Cardiac muscle cell (in vitro differentiated cells and primary cell): ENCODE results near the gene RALGPS2. TPM values are rescaled to one million over a fixed set of nuclear protein-coding genes. Genes with fewer than 3 reads are reported as not detected.

ENCODE experiments used
- DNase-seq, 2 donors: peaks; one replicate each; pipeline versions ENCODE4 v3.0.0 to v3.0.0-alpha.2; 2010 to 2017; ENCODE audit warnings: low read depth in 1 of 2, low spot score in 1 of 2
- H3K27ac ChIP-seq: fragments of 200-600 bp; sonication (generic); 2 replicates; pipeline ENCODE4 v1.5.1; 2016
- H3K27me3 ChIP-seq: fragments of 200-600 bp; sonication (generic); 2 replicates; pipeline ENCODE4 v1.6.0; 2016; ENCODE audit warnings: control low read depth
- H3K36me3 ChIP-seq: fragments of 200-600 bp; sonication (generic); 2 replicates; pipeline ENCODE4 v1.5.1; 2016; ENCODE audit warnings: control low read depth
- H3K4me1 ChIP-seq: fragments of 200-600 bp; sonication (generic); 2 replicates; pipeline ENCODE4 v1.8.1; 2017; ENCODE audit warnings: low read depth, mild to moderate bottlenecking, mixed run types
- H3K4me3 ChIP-seq: fragments of 200-600 bp; sonication (generic); 2 replicates; pipeline ENCODE4 v1.5.1; 2016; ENCODE audit warnings: mild to moderate bottlenecking
- H3K9me3 ChIP-seq: fragments of 200-600 bp; sonication (generic); 2 replicates; pipeline ENCODE4 v1.5.1; 2017; ENCODE audit warnings: low read depth, mild to moderate bottlenecking, control low read depth
- polyA plus RNA-seq: library from polyadenylated mRNA; unstranded; fragments of >200 nt; fragmentation: Nextera tagmentation; extraction: Ambion mirVana; gene quantifications from 2 replicates; pipeline ENCODE4 v1.2.1, GENCODE V29; 2016
- total RNA-seq: library from RNA; depleted of rRNA; stranded (reverse); fragments of >200 nt; gene quantifications from 2 replicates; pipeline ENCODE4 v1.2.3, GENCODE V29; 2016
- TF ChIP-seq, protein P1 (sequence below): IDR thresholded peaks from 2 replicates; pipeline ENCODE4 v1.5.1; 2012; ENCODE audit warnings: low read depth, mild to moderate bottlenecking, low read length

Gene RALGPS2
- total and polyA plus RNA-seq, 2 experiments from 2014 or later = 10.3 to 27.3 TPM

DNA sequence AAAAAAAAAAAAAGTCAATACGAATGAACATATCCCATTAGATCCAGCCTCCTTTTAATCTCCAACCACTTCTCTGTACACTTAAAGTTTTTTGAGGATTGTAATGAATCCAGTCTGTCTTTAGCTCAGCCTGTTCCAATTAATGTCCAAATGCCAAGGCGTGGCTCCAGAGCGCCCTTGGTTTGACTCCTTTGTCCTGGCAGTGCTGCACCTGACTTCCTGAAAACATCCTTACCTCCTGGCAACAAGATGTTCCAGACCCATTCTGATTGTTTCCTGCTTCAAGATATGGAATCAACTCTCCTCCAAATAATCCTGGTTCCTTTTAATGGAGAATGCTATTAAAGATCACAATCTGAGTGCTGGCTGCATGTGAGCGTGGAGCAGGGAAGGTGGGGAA is 226.6 kb downstream of the RALGPS2 start:
- DNase-seq = no peak
- no peaks in the 10 kb centered on the region for H3K36me3 ChIP-seq

DNA sequence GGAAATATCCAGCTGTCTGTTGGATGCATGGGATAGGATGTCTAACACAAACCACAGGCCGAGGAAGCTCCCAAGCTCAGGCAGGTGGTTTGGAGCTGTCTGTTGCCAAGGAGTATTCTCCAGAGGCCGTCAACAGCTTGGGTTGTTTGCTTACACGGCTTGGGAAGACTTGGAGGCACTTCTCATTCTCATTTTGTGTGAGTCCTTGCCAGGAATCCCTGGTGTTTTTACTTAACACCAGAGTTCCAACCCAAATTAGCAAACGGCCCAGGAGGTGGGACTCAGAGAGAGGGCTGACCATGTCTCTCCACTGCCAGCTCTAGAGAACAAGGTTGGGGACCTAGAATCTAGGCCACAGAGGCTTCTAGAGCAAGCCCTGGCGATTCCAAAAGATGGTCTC is 228.0 kb downstream of the RALGPS2 start:
- Histone ChIP-seq H3K4me3 (no peak overlapping the region), H3K9me3 (no peaks in the 10 kb centered on the region), H3K36me3 (no peaks in the 10 kb centered on the region), H3K4me1 (no peaks in the 10 kb centered on the region), H3K27me3 (no peaks in the 10 kb centered on the region), H3K27ac (no peak overlapping the region)
- TF ChIP-seq, protein P1, sequence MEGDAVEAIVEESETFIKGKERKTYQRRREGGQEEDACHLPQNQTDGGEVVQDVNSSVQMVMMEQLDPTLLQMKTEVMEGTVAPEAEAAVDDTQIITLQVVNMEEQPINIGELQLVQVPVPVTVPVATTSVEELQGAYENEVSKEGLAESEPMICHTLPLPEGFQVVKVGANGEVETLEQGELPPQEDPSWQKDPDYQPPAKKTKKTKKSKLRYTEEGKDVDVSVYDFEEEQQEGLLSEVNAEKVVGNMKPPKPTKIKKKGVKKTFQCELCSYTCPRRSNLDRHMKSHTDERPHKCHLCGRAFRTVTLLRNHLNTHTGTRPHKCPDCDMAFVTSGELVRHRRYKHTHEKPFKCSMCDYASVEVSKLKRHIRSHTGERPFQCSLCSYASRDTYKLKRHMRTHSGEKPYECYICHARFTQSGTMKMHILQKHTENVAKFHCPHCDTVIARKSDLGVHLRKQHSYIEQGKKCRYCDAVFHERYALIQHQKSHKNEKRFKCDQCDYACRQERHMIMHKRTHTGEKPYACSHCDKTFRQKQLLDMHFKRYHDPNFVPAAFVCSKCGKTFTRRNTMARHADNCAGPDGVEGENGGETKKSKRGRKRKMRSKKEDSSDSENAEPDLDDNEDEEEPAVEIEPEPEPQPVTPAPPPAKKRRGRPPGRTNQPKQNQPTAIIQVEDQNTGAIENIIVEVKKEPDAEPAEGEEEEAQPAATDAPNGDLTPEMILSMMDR = no peak
- DNase-seq = no peak

More for the DNA sequence above, 226.6 kb downstream of the RALGPS2 start:
- Histone ChIP-seq H3K9me3 (no peaks in the 10 kb centered on the region), H3K4me1 (no peaks in the 10 kb centered on the region), H3K4me3 (no peak overlapping the region), H3K27me3 (no peaks in the 10 kb centered on the region), H3K27ac (no peak overlapping the region)
- TF ChIP-seq, protein P1 = no peak

DNA sequence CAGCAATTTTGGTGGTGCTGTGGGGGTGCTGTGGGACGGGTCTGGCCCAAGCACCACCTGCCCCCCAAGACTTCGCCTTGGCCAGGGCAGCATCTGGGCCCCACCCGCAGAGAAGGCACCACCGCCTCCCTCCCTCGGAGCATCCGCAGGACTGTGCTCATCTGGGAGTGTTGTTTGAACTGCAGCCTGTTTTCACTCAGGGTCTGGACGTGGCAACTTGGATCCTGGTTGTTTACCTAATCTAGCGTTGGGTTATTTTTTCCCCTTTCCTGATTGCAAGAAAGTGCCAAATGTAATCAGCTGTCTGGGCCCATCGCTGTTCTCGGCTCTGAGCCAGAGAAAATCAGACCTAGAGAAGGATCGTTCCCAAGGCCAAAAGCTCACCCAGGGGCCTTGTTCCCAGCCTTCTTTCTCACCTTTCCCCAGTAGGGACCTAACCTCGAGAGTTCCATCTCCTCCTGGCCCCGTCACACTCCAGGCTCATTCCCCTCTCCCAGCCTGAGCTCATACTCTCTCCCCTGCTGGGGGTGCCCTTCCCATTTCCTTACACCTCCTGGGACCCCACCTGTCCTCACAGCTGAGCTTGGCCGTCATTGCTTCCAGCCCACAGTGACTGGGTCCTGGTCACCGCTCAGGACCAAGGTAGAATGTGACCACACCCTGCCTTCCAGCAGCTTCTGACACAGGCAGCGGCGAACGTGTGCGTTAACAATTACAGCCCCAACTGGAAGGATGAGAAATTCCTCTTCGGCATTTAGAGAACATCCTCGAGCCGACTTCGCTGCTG is 228.7 kb downstream of the RALGPS2 start:
- Histone ChIP-seq H3K9me3 (no peaks in the 10 kb centered on the region), H3K36me3 (no peaks in the 10 kb centered on the region), H3K4me1 (no peaks in the 10 kb centered on the region), H3K27me3 (no peaks in the 10 kb centered on the region), H3K27ac (no peak overlapping the region), H3K4me3 (no peak overlapping the region)
- TF ChIP-seq, protein P1 = no peak
- DNase-seq = no peak

DNA sequence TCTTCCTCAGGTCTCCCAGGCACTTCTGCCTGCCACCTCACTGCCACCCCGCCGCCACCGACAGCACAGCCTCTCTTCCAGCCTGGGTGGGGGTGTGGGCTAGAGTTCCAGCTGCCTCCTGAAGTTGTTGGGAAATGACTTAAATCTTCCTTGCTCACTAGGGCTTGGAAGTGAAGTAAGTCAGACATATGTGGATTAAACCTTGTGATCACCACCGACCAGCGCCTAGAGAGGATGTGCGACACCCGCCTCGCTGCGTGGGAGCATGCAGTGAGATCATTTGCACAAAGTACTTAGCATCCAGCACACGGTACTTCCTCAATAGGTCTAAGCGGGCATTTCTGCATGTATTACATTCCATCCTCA is 229.3 kb downstream of the RALGPS2 start:
- no peak overlapping the region for H3K4me3 ChIP-seq
- no peaks in the 10 kb centered on the region for H3K4me1 ChIP-seq
- no peaks in the 10 kb centered on the region for H3K9me3 ChIP-seq
- TF ChIP-seq, protein P1 = no peak
- H3K36me3 ChIP-seq = no peaks in the 10 kb centered on the region
- no peak overlapping the region for H3K27ac ChIP-seq
- no peak for DNase-seq
- no peaks in the 10 kb centered on the region for H3K27me3 ChIP-seq

DNA sequence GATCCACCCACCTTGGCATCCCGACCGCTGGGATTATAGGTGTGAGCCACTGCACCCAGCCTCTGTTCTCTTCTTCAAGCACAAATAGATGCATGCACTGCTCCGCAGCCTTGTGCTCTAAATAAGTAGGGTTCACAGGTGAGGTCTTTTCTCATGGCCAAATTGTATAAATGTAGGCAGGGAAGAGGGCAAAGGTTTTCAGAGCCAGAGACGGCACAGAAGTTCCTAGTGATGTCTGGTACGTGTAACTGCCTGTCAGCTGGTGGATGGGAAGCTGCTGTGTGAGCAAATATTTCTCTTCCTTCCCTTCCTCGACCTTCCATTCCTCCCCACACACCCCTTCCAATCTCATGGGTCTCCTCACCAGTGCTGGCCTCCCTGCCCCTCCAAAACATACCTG is 229.9 kb downstream of the RALGPS2 start:
- Histone ChIP-seq H3K9me3 (no peaks in the 10 kb centered on the region), H3K27me3 (no peaks in the 10 kb centered on the region), H3K4me3 (no peak overlapping the region), H3K4me1 (no peaks in the 10 kb centered on the region), H3K36me3 (no peaks in the 10 kb centered on the region), H3K27ac (no peak overlapping the region)
- TF ChIP-seq, protein P1 = no peak
- no peak for DNase-seq
